CD1c-positive myeloid dendritic cell (primary cell): ENCODE measurements around the gene MTOR.
"Not testable (repeated sequence)": the region's sequence is repeated elsewhere in the genome, so short reads cannot be mapped to it uniquely, and the experiment has no call there.

ENCODE experiments used
- DNase-seq: peaks from one replicate; pipeline ENCODE4 v3.0.0-alpha.2; 2016; ENCODE audit errors: extremely low spot score

The MTOR gene

GRCh38 chr1:11180342-11180744, 82.0 kb downstream of the MTOR start:
- DNase-seq = no peak

DNA sequence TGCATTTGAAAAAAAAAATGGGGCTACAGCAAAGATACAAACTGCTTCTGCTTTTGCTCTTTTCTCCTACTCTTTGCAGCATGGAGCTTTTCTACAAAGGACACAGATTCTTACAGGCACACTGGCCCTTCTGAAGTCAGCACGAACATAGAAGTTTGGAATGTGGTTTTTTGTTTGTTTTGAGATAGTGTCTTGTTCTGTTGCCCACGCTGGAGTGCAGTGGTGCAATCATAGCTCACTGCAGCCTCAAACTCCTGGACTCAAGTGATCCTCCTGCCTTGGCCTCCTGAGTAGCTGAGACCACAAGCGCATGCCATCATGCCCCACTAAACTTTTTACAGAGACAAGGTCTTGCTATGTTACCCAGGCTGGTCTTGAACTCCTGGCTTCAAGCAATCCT, 82.6 kb downstream of the MTOR start:
- DNase-seq = not testable (repeated sequence)

- DNase-seq = no peak
These were observed 83.2 kb downstream of the MTOR start for GRCh38 chr1:11179125-11179524.

- DNase-seq = no peak
These were observed 84.0 kb downstream of the MTOR start for GRCh38 chr1:11178021-11179015.

- no peak for DNase-seq
These were observed 86.2 kb downstream of the MTOR start for GRCh38 chr1:11176081-11176706.

GRCh38 chr1:11175461-11175860, 86.9 kb downstream of the MTOR start:
- DNase-seq = no peak

DNA sequence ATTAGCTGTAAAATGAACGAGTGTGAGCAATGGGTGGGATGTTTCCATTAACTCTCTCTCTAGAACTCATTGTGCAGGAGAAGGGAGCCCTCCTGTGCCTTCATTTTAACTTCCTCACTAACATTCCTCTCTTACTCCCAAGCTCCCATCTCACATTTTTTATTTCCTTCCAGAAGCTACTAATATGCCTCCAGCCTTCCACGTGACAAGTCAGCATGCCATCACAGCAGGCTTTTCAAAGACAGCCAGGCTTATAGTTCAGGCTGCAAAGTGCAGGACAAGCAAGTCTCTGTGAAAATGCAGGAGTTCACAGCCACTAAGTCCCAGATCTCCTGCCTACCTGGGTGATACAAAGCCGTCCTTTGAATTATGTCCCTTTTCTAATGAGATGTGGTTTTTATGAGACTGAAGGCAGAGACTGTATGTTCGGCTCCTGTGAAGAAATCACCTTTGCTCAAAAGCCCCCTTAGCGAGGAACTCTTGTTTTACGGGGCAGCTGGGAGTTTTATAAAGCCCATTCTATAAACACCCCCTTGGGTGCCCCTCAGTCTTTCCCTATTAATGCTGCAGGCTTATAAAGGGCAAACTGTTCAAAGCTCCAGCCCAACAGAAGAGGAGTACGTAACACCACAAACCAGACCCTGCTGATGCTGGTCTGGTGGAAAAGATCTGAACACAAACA, 87.9 kb downstream of the MTOR start:
- DNase-seq = no peak

GRCh38 chr1:11170102-11170501, 92.2 kb downstream of the MTOR start:
- no peak for DNase-seq

DNA sequence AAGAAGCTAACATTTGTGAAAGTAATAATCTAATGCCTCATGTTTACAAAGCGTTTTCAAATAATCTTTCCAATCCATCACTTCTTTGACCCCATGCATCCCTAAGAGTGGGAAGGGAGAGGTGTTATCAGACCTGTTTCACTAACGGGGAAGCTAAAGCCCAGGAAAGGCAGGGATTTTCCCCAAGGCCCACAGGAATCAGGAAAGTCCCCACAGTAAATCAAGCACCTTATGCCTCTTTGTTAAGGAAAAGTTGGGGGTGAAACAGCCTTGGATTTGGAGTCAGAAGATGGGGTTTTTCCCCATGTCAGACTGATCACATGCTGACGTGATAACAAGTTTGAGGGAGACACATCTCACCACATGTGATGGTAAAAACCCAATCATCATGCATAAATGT, 93.1 kb downstream of the MTOR start:
- DNase-seq = no peak

GRCh38 chr1:11168731-11169130, 93.6 kb downstream of the MTOR start:
- DNase-seq = no peak

- not testable (repeated sequence) for DNase-seq
These were observed 95.6 kb downstream of the MTOR start for GRCh38 chr1:11166744-11167143.

GRCh38 chr1:11162752-11163151, 99.6 kb downstream of the MTOR start:
- not testable (repeated sequence) for DNase-seq

- DNase-seq = no peak
These were observed 103.5 kb downstream of the MTOR start for GRCh38 chr1:11158720-11159321.

DNA sequence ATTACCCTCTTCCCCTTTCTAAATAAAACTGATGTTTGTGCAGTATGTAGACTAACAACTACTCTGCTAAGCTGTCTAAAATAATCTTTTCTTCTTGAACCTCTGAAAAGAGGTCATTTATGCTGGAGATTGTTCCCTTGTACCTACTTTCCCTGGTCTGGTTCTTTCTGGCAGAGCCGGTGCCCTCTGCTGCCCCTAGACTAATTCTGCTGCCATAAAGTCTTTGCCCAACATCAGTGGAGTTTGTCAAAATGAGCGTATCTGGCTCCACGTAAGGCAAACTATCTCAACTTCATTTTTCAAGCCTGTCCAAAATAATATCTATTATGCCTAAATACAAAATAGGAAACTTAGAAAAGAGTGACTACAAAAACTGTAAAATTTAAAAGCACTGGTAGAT, 104.1 kb downstream of the MTOR start:
- DNase-seq = no peak

DNA sequence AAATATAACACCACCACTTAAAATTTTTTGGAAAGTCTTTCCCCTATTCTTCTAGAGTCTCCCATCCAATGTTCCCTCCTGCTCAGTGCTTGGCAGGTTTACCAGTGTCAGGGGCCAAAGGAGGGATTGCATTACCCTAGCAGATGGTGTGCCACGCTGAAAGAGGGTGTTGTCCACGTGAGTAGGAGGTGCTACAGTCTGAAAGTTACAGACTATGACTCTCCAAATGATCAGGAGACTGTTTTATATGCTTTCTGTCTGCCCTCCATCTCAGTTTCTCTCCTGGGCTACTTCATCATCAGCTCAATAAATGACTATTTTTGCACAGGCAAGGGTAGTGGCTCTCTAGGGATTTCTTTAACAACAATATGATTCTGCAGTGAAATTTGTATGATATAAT, 104.5 kb downstream of the MTOR start:
- no peak for DNase-seq

GRCh38 chr1:11157394-11157793, 105.0 kb downstream of the MTOR start:
- DNase-seq = no peak

GRCh38 chr1:11156963-11157362, 105.4 kb downstream of the MTOR start:
- no peak for DNase-seq

GRCh38 chr1:11156441-11156840, 105.9 kb downstream of the MTOR start:
- no peak for DNase-seq

DNA sequence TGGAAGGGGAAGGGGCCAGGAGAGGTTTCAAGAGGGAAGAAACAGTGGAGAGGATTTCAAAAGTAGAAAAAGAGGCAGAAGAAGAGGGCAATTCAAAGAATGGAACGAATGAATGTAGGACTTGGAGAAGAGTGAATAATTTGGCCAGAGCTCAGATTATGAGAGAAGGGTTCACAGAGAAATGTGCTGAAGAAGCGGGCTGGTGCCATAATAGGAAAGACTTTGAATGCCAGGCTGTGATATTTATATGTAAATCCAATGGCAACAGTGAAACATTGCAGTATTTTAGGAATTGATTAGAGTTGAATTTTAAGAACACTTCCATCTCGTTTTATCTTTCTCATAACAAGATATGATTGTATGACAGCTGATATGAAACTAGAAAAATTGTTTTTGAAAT, 109.2 kb downstream of the MTOR start:
- DNase-seq = no peak

GRCh38 chr1:11152755-11153154, 109.6 kb downstream of the MTOR start:
- no peak for DNase-seq

DNA sequence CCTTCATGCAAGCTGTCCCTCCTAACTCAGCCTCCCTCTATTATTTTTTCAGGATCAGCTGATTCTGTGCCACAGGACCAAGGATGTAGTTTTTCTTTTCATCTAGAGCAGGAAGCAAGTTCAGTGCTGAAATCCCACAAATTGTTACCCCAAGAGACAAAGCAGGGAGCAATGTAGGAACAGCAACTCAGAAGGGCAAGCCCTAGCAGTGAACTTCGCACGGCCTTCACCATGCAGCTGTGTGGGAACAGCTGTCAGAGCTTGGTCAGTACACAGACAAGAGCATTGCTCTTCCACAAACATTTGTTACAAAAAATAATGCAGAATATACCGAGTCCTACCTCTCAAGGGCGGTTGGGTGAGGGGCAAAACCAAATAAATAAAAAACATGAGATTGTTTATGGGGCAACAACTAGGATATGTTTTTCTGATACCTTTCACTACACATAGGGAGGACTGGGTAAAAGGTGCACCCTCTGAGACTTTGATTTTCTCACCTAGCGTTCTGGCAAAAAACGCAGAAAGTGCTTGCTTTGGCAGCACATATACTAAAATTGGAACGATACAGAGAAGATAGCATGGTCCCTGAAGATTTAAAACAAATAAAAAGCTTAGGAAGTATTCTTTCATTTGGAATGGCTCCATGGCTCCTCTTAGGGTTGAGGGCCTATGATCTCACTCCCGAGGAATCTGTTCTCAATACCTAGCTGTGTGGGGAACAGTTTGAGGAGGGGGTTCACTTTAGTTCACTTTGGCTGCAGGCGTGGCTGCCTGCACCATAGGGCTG, 110.3 kb downstream of the MTOR start:
- no peak for DNase-seq
